GM19238 (cell line): ENCODE results near the gene HSD17B13.
"Not testable (repeated sequence)": the region's sequence is repeated elsewhere in the genome, so short reads cannot be mapped to it uniquely, and the experiment has no call there.

Experiments used
- DNase-seq: peaks from one replicate; pipeline ENCODE4 v3.0.0; 2011; ENCODE audit warnings: low spot score; ENCODE audit not compliant: insufficient read length

The HSD17B13 gene

GRCh38 chr4:87322754-87323153 lies at the start of gene HSD17B13:
HSD17B13 (minus strand) TSS chr4:87322882; CDS start chr4:87322841, 41 bp downstream.
- DNase-seq, result no peak

- no peak for DNase-seq
These were observed 47.4 kb upstream of the HSD17B13 start for GRCh38 chr4:87370068-87370467.

GRCh38 chr4:87366521-87367162 lies 44.0 kb upstream of the HSD17B13 start:
- no peak for DNase-seq

- DNase-seq, result no peak
These were observed 42.7 kb upstream of the HSD17B13 start for GRCh38 chr4:87365348-87365747.

GRCh38 chr4:87363552-87363951 lies 40.9 kb upstream of the HSD17B13 start:
- no peak for DNase-seq

- DNase-seq, result no peak
These were observed 37.8 kb upstream of the HSD17B13 start for GRCh38 chr4:87360338-87360935.

- no peak for DNase-seq
These were observed 36.6 kb upstream of the HSD17B13 start for GRCh38 chr4:87359258-87359657.

GRCh38 chr4:87356832-87357526 lies 34.3 kb upstream of the HSD17B13 start:
- DNase-seq, result no peak

GRCh38 chr4:87354168-87355102 lies 31.8 kb upstream of the HSD17B13 start:
- no peak for DNase-seq

- DNase-seq, result peak; percentile 21
These were observed 30.9 kb upstream of the HSD17B13 start for GRCh38 chr4:87353592-87353991.

GRCh38 chr4:87345139-87345538 lies 22.5 kb upstream of the HSD17B13 start:
- no peak for DNase-seq

- no peak for DNase-seq
These were observed 20.2 kb upstream of the HSD17B13 start for GRCh38 chr4:87342872-87343271.

- DNase-seq, result not testable (repeated sequence)
These were observed 19.4 kb upstream of the HSD17B13 start for GRCh38 chr4:87341954-87342635.

GRCh38 chr4:87339440-87339839 lies 16.8 kb upstream of the HSD17B13 start:
- no peak for DNase-seq

GRCh38 chr4:87337361-87337760 lies 14.7 kb upstream of the HSD17B13 start:
- no peak for DNase-seq

GRCh38 chr4:87333267-87333666 lies 10.6 kb upstream of the HSD17B13 start:
- no peak for DNase-seq

- DNase-seq, result no peak
These were observed 8.1 kb upstream of the HSD17B13 start for GRCh38 chr4:87330761-87331160.

GRCh38 chr4:87327136-87327535 lies 4.5 kb upstream of the HSD17B13 start:
- DNase-seq, result no peak

- no peak for DNase-seq
These were observed 3.8 kb upstream of the HSD17B13 start for GRCh38 chr4:87326460-87326859.

- no peak for DNase-seq
These were observed 794 bp downstream of the HSD17B13 start for GRCh38 chr4:87321888-87322287.

- no peak for DNase-seq
These were observed 5.2 kb downstream of the HSD17B13 start for GRCh38 chr4:87317527-87317926.
